Prostate gland (tissue), 2 donors: ENCODE measurements around the gene OR1E2. TPM values are rescaled to one million over a fixed set of nuclear protein-coding genes. Genes with fewer than 3 reads are reported as not detected.
"Not testable (repeated sequence)": the region's sequence is repeated elsewhere in the genome, so short reads cannot be mapped to it uniquely, and the experiment has no call there.

ENCODE experiments used
- DNase-seq: peaks from one replicate; pipeline ENCODE4 v3.0.0-alpha.2; 2019; ENCODE audit warnings: low spot score
- H3K27ac ChIP-seq, 2 donors: fragments of 200-600 bp; sonication (generic); 2 replicates each; pipeline ENCODE4 v1.5.1; 2017 to 2019
- H3K27me3 ChIP-seq: fragments of 200-600 bp; sonication (generic); replicated peaks from 2 replicates; pipeline ENCODE4 v1.5.1; 2019; ENCODE audit not compliant: insufficient read depth
- H3K36me3 ChIP-seq, 2 donors: fragments of 200-600 bp; sonication (generic); 1 replicate in 1 of 2; 2 replicates in 1 of 2; pipeline versions ENCODE4 v1.5.1 to v1.8.1; 2017 to 2019
- H3K4me1 ChIP-seq: fragments of 200-600 bp; sonication (generic); replicated peaks from 2 replicates; pipeline ENCODE4 v1.5.1; 2019
- H3K4me3 ChIP-seq, 2 donors: fragments of 200-600 bp; sonication (generic); 2 replicates each; pipeline ENCODE4 v1.5.1; 2017 to 2019
- H3K9me3 ChIP-seq: fragments of 200-600 bp; sonication (generic); 2 replicates; pipeline ENCODE4 v1.5.1; 2017
- POLR2A ChIP-seq: fragments of 450-650 bp; IDR thresholded peaks from one replicate; pipeline ENCODE4 v1.6.1; 2016; ENCODE audit warnings: antibody characterized with exemption, mild to moderate bottlenecking
- POLR2AphosphoS5 ChIP-seq: sonication (generic); formaldehyde crosslinking; IDR thresholded peaks from one replicate; pipeline ENCODE4 v1.6.1; 2017; ENCODE audit warnings: antibody characterized with exemption
- WGBS: methylation state at CpG from one replicate; pipeline ENCODE4 v1.1.5; 2018; 5-methylcytosine and 5-hydroxymethylcytosine counted together
- intact Hi-C: fragments of 100-400 bp; cut with DNase I; formaldehyde crosslinking; loops from one replicate; pipeline ENCODE4 v1.14.2; 2022
- total RNA-seq, 2 donors: library from RNA; depleted of rRNA; stranded (reverse); fragments of >200 nt; gene quantifications; one replicate each; pipeline ENCODE4 v1.1.0, GENCODE V29; 2016
- TF ChIP-seq, protein P1 (sequence below), 4 experiments: fragments of 200-600 bp in 2 of 4; fragments of 450-650 bp in 2 of 4; sonication (generic) in 2 of 4; IDR thresholded peaks; 1 replicate in 3 of 4; 2 replicates in 1 of 4; pipeline ENCODE4 v1.5.1; 2016 to 2019; ENCODE audit warnings: antibody characterized with exemption in 4 of 4, mild to moderate bottlenecking in 2 of 4, moderate library complexity in 2 of 4

The OR1E2 gene
- total RNA-seq, 2 donors from 2014 or later, result not detected

DNA sequence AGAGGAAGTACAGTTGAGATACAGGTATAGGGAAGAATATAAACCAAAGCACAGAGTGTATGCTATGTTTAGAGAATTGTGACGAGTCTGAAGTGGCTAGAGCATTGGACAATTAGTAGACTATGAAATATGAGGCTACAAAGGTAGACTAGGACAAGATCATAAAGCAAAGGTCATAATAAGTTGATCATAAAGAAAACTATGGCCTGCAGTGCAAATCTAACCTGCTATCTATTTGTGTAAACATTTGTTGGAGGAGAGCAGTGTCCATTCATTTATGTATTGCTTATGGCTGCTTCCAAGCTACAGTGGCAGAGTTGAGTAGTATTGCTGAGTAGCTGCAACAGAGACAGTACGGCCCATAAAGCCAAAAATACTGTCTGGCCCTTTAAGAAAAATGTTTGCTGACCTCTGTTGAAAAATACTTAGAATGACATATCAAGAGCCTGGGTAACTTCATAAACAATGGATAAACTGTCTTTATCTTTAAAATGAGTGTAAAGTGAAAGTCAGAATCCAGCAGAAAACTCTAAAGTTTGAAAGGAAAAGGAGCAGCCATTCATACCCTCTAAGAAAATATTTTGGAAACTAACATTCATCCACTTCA is 14.5 kb upstream of the OR1E2 start:
- TF ChIP-seq POLR2AphosphoS5 (no peak), POLR2A (no peak)
- TF ChIP-seq, protein P1, sequence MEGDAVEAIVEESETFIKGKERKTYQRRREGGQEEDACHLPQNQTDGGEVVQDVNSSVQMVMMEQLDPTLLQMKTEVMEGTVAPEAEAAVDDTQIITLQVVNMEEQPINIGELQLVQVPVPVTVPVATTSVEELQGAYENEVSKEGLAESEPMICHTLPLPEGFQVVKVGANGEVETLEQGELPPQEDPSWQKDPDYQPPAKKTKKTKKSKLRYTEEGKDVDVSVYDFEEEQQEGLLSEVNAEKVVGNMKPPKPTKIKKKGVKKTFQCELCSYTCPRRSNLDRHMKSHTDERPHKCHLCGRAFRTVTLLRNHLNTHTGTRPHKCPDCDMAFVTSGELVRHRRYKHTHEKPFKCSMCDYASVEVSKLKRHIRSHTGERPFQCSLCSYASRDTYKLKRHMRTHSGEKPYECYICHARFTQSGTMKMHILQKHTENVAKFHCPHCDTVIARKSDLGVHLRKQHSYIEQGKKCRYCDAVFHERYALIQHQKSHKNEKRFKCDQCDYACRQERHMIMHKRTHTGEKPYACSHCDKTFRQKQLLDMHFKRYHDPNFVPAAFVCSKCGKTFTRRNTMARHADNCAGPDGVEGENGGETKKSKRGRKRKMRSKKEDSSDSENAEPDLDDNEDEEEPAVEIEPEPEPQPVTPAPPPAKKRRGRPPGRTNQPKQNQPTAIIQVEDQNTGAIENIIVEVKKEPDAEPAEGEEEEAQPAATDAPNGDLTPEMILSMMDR (IDR thresholded peaks at IDR 0.05), result no peak
- no peak for DNase-seq
- Histone ChIP-seq H3K9me3 (no peaks in the 10 kb centered on the region), H3K4me3 (no peak overlapping the region), H3K27ac (no peak overlapping the region), H3K36me3 (no peaks in the 10 kb centered on the region), H3K4me1 (no peaks in the 10 kb centered on the region), H3K27me3 (no peaks in the 10 kb centered on the region)
- intact Hi-C loops, result no loop called here
- 40% methylated on average over 2 of the region's 2 CpGs for WGBS

DNA sequence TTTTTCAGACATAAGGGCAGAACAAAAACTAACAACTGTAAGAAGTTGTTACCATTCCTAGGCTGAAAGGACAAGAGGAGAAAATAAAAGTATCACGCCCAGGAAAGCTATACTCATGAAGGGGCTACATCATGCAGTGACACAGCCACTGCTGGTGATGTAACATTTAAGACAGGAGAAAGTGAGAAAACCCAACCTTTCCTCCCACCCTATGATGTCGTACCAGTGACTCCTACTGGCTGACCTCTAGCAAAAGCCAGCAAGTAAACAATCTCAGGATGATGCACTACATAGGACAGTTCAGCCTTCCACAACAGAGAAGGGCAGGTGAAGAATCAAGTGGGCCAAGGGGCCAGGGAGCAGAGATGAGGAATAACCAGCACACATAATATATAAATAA is 14.0 kb upstream of the OR1E2 start:
- H3K36me3 ChIP-seq, result no peaks in the 10 kb centered on the region
- TF ChIP-seq POLR2AphosphoS5 (no peak), POLR2A (no peak)
- TF ChIP-seq, protein P1 (IDR thresholded peaks at IDR 0.05), result no peak
- H3K4me1 ChIP-seq, result no peaks in the 10 kb centered on the region
- H3K4me3 ChIP-seq, result no peak overlapping the region
- no peaks in the 10 kb centered on the region for H3K27me3 ChIP-seq
- intact Hi-C loops, result no loop called here
- no peak overlapping the region for H3K27ac ChIP-seq
- no peaks in the 10 kb centered on the region for H3K9me3 ChIP-seq
- no peak for DNase-seq
- 53% methylated on average over 2 of the region's 2 CpGs for WGBS

DNA sequence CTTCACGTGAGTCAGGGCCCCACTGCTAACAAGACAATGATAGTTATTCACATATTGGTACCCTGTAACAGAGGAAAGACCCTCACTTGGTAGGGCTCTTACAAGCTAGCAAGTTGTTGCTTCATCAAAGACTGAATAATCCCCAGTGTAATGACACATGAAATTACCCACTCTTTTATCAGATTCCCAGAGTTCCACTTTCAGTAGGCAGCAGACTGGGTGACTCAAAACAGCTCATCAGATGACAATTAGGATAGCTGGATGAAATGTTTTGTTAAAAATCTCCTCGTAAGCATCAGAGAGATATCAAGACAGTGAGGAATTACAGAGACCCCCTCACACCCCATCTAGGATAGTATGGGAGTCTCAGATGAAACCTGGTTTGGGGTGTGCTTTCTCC is 6.8 kb upstream of the OR1E2 start:
- no peaks in the 10 kb centered on the region for H3K36me3 ChIP-seq
- H3K9me3 ChIP-seq, result no peaks in the 10 kb centered on the region
- H3K27ac ChIP-seq, result no peak overlapping the region
- H3K4me3 ChIP-seq, result no peak overlapping the region
- H3K27me3 ChIP-seq, result no peaks in the 10 kb centered on the region
- no peaks in the 10 kb centered on the region for H3K4me1 ChIP-seq
- intact Hi-C loops, result no loop called here
- TF ChIP-seq, protein P1 (IDR thresholded peaks at IDR 0.05), result no peak
- no peak for TF ChIP-seq POLR2AphosphoS5
- TF ChIP-seq POLR2A, result no peak
- no peak for DNase-seq
- 62% methylated on average over 2 of the region's 2 CpGs for WGBS

DNA sequence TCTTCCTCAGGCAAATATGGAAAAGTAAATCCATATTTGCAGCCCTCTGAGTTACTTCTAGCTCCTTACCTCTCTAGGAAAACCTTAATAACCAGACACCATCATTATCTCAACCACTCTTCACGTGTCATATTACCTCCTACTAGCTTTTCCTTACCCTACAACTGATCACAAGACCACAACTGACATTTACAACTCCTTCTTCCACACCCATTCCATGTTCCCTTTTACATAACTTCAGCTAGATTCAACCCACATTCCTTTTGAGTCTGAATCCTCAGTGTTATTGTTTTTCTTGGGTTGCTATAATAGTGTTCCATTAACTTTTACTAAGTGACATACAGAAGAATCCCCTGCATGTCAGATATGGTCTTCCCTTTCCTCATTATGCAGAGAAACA is 4.7 kb upstream of the OR1E2 start:
- DNase-seq, result no peak
- no peak overlapping the region for H3K27ac ChIP-seq
- no peak overlapping the region for H3K4me3 ChIP-seq
- intact Hi-C loops, result no loop called here
- H3K9me3 ChIP-seq, result no peaks in the 10 kb centered on the region
- H3K4me1 ChIP-seq, result no peaks in the 10 kb centered on the region
- H3K27me3 ChIP-seq, result no peaks in the 10 kb centered on the region
- TF ChIP-seq, protein P1 (IDR thresholded peaks at IDR 0.05), result no peak
- TF ChIP-seq POLR2AphosphoS5, result no peak
- no peak for TF ChIP-seq POLR2A
- WGBS, result 53% methylated on average over 1 of the region's 1 CpG
- no peaks in the 10 kb centered on the region for H3K36me3 ChIP-seq

DNA sequence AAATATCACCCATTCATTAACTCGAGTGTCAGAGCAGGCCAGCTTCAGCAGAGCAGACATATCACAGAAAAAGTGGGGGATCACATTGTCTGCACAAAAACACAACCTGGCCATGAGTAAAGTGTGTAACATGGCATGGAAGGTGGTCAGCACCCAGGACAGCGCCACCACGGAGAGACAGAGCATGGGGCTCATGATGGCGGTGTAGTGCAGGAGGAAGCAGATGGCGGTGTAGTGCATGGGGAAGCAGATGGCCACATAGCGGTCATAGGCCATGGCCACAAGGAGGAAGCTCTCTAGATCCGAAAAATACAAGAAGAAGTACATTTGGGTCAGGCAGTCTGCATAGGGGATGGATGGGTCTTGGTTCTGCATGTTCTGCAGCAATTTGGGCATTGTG is 426 bp downstream of the OR1E2 start:
- whole genome bisulfite sequencing, result 28% methylated on average over 7 of the region's 7 CpGs
- H3K9me3 ChIP-seq, H3K27ac ChIP-seq, H3K4me3 ChIP-seq, H3K27me3 ChIP-seq, intact Hi-C loops, H3K36me3 ChIP-seq, DNase-seq, H3K4me1 ChIP-seq: not testable (repeated sequence)
